ENCODE measurements around the gene PABPN1L.

DNA sequence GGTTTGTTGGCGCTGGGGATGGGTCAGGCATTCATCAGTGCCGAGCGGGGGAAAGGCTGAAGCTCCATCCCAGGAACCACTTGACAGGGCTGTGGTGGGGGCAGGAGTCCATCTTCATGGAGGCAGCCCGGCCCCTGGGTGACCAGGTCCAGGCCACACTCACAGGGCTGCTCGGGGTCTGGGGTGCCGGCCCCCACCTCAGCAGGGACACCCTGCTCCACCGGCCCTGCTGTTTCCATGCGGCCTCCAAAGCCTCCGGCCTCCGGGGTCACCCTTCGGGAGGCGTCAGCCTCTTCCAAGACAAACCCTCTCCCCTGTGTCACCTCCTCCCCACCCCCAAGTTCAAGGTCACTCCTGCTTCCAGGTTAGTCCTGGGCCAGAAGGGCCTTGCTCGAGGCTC lies 31.8 kb downstream of the PABPN1L start:
- TF ChIP-seq, protein P1, sequence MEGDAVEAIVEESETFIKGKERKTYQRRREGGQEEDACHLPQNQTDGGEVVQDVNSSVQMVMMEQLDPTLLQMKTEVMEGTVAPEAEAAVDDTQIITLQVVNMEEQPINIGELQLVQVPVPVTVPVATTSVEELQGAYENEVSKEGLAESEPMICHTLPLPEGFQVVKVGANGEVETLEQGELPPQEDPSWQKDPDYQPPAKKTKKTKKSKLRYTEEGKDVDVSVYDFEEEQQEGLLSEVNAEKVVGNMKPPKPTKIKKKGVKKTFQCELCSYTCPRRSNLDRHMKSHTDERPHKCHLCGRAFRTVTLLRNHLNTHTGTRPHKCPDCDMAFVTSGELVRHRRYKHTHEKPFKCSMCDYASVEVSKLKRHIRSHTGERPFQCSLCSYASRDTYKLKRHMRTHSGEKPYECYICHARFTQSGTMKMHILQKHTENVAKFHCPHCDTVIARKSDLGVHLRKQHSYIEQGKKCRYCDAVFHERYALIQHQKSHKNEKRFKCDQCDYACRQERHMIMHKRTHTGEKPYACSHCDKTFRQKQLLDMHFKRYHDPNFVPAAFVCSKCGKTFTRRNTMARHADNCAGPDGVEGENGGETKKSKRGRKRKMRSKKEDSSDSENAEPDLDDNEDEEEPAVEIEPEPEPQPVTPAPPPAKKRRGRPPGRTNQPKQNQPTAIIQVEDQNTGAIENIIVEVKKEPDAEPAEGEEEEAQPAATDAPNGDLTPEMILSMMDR (conservative IDR thresholded peaks at IDR 0.05) = no peak
- no peak for TF ChIP-seq ZFX (IDR thresholded peaks at IDR 0.05)

Measured in C4-2B (cell line).